HK-2 (cell line): ENCODE data around the gene CHRM1.
"Not testable (repeated sequence)": the region's sequence is repeated elsewhere in the genome, so short reads cannot be mapped to it uniquely, and the experiment has no call there.

ENCODE experiments used
- DNase-seq: peaks from one replicate; pipeline ENCODE4 v3.0.0-alpha.2; 2018; ENCODE audit not compliant: unreplicated experiment

Gene CHRM1

DNA sequence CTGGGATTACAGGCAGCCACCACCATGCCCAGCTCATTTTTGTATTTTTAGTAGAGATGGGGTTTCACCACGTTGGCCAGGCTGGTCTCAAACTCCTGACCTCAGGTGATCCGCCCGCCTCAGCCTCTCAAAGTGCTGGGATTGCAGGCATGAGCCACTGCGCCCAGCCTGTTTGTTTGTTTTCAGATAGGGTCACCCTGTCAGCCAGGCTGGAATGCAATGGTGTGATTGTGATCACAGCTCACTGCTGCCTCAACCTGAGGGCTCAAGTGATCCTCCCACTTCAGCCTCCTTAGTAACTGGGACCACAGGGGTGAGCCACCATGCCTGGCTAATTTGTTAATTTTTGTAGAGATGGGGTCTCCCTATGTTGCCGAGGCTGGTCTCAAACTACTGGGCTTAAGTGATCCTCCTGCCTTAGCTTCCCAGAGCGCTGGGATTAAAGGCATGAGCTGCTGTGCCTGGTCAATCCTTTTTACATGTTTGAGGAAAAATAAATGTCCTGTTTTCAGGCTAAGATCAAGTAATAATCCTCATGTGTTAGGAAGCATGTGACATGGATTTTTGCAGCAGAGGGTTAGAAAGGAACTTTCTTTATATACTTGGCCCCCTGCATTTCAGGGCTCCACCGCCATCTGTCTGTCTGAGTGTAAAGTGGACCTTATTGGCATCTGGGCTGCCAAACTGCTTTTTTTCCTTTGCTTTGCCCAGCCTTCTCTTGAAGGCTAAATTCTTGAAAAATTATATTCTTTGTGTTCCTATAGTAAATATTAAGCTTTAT, 45.3 kb downstream of the CHRM1 start:
- no peak for DNase-seq

DNA sequence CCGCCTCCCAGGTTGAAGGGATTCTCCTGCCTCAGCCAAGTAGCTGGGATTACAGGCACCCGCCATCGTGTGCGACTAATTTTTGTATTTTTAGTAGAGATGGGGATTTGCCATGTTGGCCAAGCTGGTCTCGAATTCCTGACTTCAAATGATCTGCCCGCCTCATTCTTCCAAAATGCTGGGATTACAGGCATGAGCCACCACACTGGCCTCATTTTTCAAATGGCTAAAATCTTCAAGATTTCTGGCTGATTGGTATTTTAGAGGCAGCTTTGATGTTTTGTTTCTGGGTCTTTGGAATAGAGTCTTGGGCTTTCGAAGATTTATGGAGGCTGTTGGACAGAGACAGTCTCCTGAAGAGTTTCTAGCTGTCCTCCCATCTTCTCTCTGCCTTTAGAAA, 46.3 kb downstream of the CHRM1 start:
- DNase-seq = no peak

DNA sequence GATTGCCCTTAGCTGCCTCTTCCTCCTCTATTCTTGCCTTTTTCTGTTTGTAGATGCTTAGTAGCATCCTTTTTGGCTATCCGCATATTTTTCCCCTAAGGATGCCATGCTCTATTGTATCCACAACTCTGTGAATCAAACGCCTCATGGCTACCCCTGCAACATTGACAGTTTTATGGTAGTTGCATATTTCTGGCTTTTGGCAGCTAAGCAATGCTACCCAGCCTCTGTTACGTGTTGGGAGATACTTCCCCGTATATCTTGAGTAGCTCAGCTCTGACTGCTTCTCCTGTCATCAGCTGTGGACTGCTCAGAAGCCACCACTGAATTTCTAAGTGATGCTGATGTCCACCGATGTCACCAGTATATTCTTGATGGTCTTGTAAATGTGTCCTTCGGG, 55.5 kb downstream of the CHRM1 start:
- no peak for DNase-seq

DNA sequence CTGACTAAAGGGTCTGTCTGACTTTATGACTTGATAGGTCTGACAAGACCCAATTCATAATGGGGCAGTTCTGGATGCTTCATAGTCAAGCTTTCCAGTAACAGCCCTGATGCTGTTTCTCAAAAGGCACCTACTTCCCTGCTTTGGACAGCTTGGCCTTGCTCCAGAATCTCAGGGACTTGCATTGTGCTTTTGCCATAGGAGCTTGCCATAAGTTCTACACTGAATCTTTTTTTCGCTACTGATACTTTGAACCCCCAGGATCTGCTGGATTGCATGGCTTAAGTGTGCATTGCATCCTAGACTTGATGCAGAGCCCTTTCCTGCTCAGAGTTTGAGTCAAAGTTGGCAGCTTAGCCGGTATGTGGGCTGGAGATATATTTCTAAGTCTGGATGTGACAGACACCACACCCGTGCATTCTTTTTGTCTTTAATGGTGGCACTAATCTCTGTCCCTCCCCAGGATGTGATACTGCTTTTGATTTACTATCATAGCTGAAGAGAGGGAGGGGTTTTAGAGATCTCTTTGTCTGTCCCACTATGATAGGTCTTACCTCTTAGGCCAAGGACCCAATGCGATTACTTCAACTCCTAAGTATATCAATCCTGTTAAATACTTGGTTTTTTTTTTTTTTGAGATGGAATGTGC, 57.4 kb downstream of the CHRM1 start:
- no peak for DNase-seq

DNA sequence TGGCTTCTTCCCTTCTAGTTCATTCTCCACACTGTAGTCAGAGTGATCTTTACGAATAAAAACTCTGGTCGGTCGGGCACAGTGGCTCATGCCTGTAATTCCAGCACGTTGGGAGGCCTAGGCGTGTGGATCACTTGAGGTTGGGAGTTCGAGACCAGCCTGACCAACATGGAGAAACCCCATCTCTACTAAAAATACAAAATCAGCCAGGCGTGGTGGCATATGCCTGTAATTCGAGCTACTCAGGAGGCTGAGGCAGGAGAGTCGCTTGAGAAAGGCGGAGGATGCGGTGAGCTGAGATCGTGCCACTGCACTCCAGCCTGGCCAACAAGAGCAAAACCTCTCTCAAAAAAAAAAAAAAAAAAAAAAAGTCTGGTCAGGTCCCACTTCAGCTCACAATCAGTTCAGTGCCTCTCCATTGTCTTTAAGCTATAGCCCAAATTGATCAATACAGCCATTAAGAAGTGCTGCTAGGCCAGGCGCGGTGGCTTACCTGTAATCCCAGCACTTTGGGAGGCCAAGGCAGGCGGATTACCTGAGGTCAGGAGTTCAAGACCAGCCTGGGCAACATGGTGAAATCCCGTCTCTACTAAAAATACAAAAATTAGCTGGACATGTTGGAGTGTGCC, 59.5 kb downstream of the CHRM1 start:
- DNase-seq = not testable (repeated sequence)

DNA sequence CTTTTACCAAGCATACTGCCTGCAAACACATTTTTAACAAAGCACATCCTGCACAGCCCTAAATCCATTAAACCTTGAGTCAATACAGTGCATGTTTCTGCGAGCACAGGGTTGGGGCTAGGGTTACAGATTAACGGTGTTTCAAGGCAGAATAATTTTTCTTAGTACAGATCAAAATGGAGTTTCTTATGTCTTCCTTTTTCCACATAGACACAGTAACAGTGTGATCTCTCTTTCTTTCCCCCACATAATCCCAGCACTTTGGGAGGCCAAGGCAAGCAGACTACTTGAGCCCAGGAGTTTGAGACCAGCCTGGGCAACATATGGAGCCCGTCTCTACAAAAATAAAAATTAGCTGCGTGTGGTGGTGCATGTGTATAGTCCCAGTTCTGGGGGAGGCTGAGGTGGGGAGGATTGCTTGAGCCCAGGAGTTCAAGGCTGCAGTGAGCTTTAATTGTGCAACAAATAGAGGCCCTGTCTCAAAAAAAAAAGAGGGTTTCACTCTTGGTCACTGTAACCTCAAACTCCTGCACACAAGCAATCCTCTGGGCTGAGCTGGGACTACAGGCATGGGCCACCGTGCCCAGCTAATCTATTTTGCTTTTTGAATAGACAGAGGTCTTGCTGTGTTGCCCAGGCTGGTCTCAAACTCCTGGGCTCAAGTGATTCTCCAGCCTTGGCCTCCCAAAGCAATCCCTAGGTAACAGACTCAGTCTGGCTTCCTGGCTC, 60.2 kb downstream of the CHRM1 start:
- DNase-seq = no peak

DNA sequence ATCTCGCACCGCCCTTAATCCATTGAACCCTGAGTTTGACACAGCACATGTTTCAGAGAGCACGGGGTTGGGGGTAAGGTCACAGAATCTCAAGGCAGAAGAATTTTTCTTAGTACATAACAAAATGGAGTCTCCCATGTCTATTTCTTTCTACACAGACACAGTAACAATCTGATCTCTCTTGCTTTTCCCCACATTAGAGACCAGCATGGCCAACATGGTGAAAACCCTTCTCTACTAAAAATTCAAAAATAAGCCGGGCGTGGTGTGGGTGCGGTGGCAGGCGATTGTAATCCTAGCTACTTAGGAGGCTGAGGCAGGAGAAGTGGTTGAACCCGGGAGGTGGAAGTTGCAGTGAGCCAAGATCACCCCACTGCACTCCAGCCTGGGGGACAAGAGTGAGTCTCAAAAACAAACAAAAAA, 61.9 kb downstream of the CHRM1 start:
- DNase-seq = not testable (repeated sequence)
